Skeletal muscle satellite cell (primary cell): ENCODE data around the gene CST11.

Experiments used
- H3K27me3 ChIP-seq: 2 replicates; pipeline ENCODE4 v1.7.0; 2013; ENCODE audit warnings: low read length; ENCODE audit not compliant: control insufficient read depth, insufficient read depth
- H3K36me3 ChIP-seq: 2 replicates; pipeline ENCODE4 v1.7.0; 2013; ENCODE audit warnings: mild to moderate bottlenecking, control low read depth, low read length; ENCODE audit not compliant: insufficient read depth
- H3K4me1 ChIP-seq: 2 replicates; pipeline ENCODE4 v1.7.0; 2013; ENCODE audit warnings: low read length; ENCODE audit not compliant: control insufficient read depth, insufficient read depth
- H3K4me2 ChIP-seq: 2 replicates; pipeline ENCODE4 v1.7.0; 2013; ENCODE audit warnings: mild to moderate bottlenecking, low read length
- H3K4me3 ChIP-seq: 2 replicates; pipeline ENCODE4 v1.7.0; 2013; ENCODE audit warnings: low read length
- H3K9ac ChIP-seq: 2 replicates; pipeline ENCODE4 v1.7.0; 2013; ENCODE audit warnings: mild to moderate bottlenecking, low read depth, low read length, moderate library complexity
- H3K9me3 ChIP-seq: replicated peaks from 2 replicates; pipeline ENCODE4 v1.7.0; 2013; ENCODE audit warnings: mild to moderate bottlenecking, control low read depth, low read length

CST11 gene

GRCh38 chr20:23417861-23418260 lies 34.8 kb downstream of the CST11 start:
- Histone ChIP-seq H3K9ac (no peak overlapping the region), H3K4me2 (no peak overlapping the region), H3K4me1 (peaks cover 11% of the 10 kb centered on the region), H3K36me3 (no peaks in the 10 kb centered on the region), H3K9me3 (no peaks in the 10 kb centered on the region), H3K27me3 (no peaks in the 10 kb centered on the region), H3K4me3 (no peak overlapping the region)

GRCh38 chr20:23415959-23416583 lies 36.6 kb downstream of the CST11 start:
- Histone ChIP-seq H3K4me2 (no peak overlapping the region), H3K4me3 (no peak overlapping the region), H3K4me1 (peaks cover 14% of the 10 kb centered on the region), H3K9me3 (no peaks in the 10 kb centered on the region), H3K27me3 (no peaks in the 10 kb centered on the region), H3K9ac (no peak overlapping the region), H3K36me3 (no peaks in the 10 kb centered on the region)

- no peak overlapping the region for H3K4me3 ChIP-seq
- H3K27me3 ChIP-seq: no peaks in the 10 kb centered on the region
- no peak overlapping the region for H3K9ac ChIP-seq
These were observed 37.1 kb downstream of the CST11 start for GRCh38 chr20:23415555-23415954.

GRCh38 chr20:23414526-23415188 lies 38.0 kb downstream of the CST11 start:
- H3K9me3 ChIP-seq: no peaks in the 10 kb centered on the region
- no peak overlapping the region for H3K4me3 ChIP-seq
- H3K4me1 ChIP-seq: peaks cover 14% of the 10 kb centered on the region
- H3K36me3 ChIP-seq: no peaks in the 10 kb centered on the region
- no peak overlapping the region for H3K9ac ChIP-seq
- H3K27me3 ChIP-seq: no peaks in the 10 kb centered on the region
- no peak overlapping the region for H3K4me2 ChIP-seq

More at GRCh38 chr20:23415555-23415954, 37.1 kb downstream of the CST11 start:
- Histone ChIP-seq H3K9me3 (no peaks in the 10 kb centered on the region), H3K4me1 (peaks cover 14% of the 10 kb centered on the region), H3K4me2 (no peak overlapping the region), H3K36me3 (no peaks in the 10 kb centered on the region)

GRCh38 chr20:23413862-23414422 lies 38.7 kb downstream of the CST11 start:
- H3K36me3 ChIP-seq: no peaks in the 10 kb centered on the region
- peaks cover 7% of the 10 kb centered on the region for H3K4me1 ChIP-seq

GRCh38 chr20:23412026-23412425 lies 40.6 kb downstream of the CST11 start:
- Histone ChIP-seq H3K36me3 (no peaks in the 10 kb centered on the region), H3K9me3 (no peaks in the 10 kb centered on the region)

More at GRCh38 chr20:23413862-23414422, 38.7 kb downstream of the CST11 start:
- Histone ChIP-seq H3K9ac (no peak overlapping the region), H3K4me2 (no peak overlapping the region), H3K27me3 (no peaks in the 10 kb centered on the region), H3K9me3 (no peaks in the 10 kb centered on the region), H3K4me3 (no peak overlapping the region)

GRCh38 chr20:23410916-23411695 lies 41.6 kb downstream of the CST11 start:
- Histone ChIP-seq H3K36me3 (no peaks in the 10 kb centered on the region), H3K4me1 (peaks cover 7% of the 10 kb centered on the region), H3K9me3 (no peaks in the 10 kb centered on the region), H3K9ac (no peak overlapping the region), H3K27me3 (no peaks in the 10 kb centered on the region), H3K4me2 (no peak overlapping the region), H3K4me3 (no peak overlapping the region)

More at GRCh38 chr20:23412026-23412425, 40.6 kb downstream of the CST11 start:
- Histone ChIP-seq H3K4me3 (no peak overlapping the region), H3K9ac (no peak overlapping the region), H3K4me2 (no peak overlapping the region), H3K27me3 (no peaks in the 10 kb centered on the region), H3K4me1 (peaks cover 7% of the 10 kb centered on the region)

- Histone ChIP-seq H3K9ac (no peak overlapping the region), H3K27me3 (no peaks in the 10 kb centered on the region), H3K36me3 (no peaks in the 10 kb centered on the region), H3K4me2 (no peak overlapping the region), H3K4me3 (no peak overlapping the region), H3K9me3 (no peaks in the 10 kb centered on the region), H3K4me1 (peaks cover 7% of the 10 kb centered on the region)
These were observed 42.9 kb downstream of the CST11 start for GRCh38 chr20:23409800-23410199.

- H3K4me3 ChIP-seq: no peak overlapping the region
- no peaks in the 10 kb centered on the region for H3K27me3 ChIP-seq
- H3K9me3 ChIP-seq: no peaks in the 10 kb centered on the region
- peaks cover 7% of the 10 kb centered on the region for H3K4me1 ChIP-seq
- no peak overlapping the region for H3K9ac ChIP-seq
- no peaks in the 10 kb centered on the region for H3K36me3 ChIP-seq
- H3K4me2 ChIP-seq: no peak overlapping the region
These were observed 43.7 kb downstream of the CST11 start for GRCh38 chr20:23408957-23409356.

- no peak overlapping the region for H3K4me2 ChIP-seq
- no peak overlapping the region for H3K9ac ChIP-seq
- H3K4me1 ChIP-seq: peaks cover 7% of the 10 kb centered on the region
- H3K36me3 ChIP-seq: no peaks in the 10 kb centered on the region
- no peaks in the 10 kb centered on the region for H3K27me3 ChIP-seq
- H3K4me3 ChIP-seq: no peak overlapping the region
- H3K9me3 ChIP-seq: no peaks in the 10 kb centered on the region
These were observed 44.8 kb downstream of the CST11 start for GRCh38 chr20:23407781-23408464.

GRCh38 chr20:23406880-23407279 lies 45.8 kb downstream of the CST11 start:
- no peaks in the 10 kb centered on the region for H3K27me3 ChIP-seq
- peaks cover 2% of the 10 kb centered on the region for H3K4me1 ChIP-seq
- H3K36me3 ChIP-seq: no peaks in the 10 kb centered on the region
- no peak overlapping the region for H3K9ac ChIP-seq
- no peak overlapping the region for H3K4me2 ChIP-seq
- no peaks in the 10 kb centered on the region for H3K9me3 ChIP-seq
- no peak overlapping the region for H3K4me3 ChIP-seq
